ENCODE results near the gene LRRN1. TPM values are rescaled to one million over a fixed set of nuclear protein-coding genes. Genes with fewer than 3 reads are reported as not detected.
A peak's percentile ranks its signal among the peaks of the same experiment; 100 is the strongest.
"Not testable (repeated sequence)": the region's sequence is repeated elsewhere in the genome, so short reads cannot be mapped to it uniquely, and the experiment has no call there.

LRRN1 gene
- total RNA-seq, 1 donor from 2014 or later = 0.44 TPM

DNA sequence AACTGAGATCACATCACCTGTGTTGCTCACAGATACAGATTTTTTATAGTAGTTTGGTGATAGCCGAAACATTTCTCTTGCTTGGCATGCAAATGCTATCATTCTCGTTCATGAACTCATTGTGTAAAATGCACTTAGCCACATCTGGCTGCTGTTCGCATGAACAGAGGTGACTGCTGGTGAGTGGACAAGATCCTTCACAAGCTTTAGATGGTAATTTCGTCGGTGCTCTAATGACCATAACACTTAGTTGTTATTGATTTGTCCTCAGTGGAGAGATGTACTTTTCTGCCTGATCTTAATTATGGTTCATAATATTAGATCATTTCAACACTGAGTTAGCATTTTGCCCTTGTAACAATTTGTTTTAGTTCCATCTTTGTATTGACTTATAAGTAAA lies 13.8 kb downstream of the LRRN1 start:
- no peak for ATAC-seq

DNA sequence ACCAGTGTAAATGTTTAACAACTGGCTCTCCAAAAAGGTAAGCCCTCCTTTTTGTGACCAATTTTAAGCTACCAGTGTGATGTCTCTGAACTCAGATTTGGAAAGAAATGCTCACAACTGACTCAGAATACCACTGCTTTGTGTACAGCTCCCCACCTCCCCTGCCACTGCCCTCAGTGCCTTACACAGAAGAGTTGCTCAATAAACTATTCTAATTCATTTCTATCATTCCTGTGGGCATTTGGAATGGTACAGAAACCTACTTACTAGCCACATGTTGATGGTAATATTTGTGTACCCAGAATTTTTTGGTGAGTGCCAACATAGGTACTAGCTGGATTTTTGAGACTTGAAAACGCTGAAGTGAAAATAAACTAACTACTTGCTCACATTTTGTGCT lies 16.0 kb downstream of the LRRN1 start:
- no peak for ATAC-seq

DNA sequence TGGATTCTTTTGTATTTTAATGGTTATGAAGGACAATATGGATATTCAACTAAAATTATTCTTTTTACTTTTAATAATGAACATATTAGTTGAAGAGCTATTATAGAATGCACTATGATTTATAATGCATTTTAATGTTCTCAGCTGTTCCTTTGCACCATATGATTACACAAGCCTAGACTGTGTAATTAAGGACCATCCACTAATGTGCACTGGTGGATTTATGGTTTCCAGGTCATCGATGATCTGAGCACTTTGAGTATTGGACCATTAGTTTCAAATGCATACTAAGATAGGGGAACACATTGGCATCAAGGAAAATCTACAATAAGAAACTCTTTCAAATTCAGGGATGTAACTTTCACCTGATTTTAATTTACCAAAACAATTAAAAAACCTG lies 16.8 kb downstream of the LRRN1 start:
- ATAC-seq = no peak

DNA sequence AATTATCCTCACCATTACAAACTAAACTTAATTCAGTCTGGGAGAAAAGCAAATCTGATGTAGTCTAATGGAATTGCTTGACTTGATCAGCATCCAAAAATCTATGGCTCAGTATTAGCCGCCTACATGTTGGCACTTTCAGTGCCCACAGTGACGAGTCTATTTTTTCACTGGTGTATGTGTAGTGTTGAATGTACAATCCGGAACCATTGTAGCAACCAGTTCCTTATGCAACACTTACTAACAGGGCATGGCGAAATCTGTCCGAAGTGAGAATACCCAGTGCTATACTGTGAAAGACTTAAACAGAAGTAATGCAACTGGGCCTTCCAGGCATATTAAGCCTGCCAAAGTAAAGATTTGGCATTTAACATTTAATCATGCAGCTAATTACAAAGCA lies 18.6 kb downstream of the LRRN1 start:
- peak; percentile 77 for ATAC-seq

DNA sequence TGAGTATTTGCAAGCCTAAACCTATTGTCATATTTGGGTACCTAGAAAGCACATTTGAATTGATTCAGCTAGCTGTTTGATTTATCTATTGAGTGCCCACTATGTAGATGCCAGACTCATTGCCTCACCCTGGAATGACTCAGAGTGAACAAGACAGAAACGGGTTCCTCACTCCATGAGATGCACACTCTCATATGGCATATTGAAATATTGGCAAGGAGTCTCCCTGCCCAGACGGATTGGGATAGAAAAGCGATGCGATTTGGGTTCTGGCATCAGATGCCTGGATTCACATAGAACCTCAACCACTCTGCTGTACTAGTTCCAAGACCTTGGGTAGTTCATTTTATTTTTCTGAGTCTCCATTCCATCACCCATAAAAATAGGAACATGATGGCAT lies 22.5 kb downstream of the LRRN1 start:
- peak; percentile 62 for ATAC-seq

DNA sequence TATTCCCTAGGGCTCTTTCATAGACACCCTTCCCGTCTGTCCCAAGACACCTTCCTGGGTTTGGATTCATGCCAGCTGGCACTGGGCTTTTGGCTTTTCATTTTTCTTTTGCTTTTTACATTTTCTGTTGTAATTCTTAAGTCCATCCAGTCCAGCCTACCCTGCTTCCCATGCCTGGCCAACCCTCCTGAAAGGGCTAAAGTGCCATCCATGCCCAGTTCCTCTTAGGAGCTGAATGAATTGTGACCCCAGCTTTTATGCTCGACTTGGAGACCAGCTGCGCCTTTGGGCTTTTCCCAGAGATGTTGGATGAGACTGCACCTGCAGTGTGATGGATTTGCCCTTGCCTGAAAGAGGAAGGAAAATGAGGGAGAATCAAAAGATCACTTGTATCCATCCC lies 25.8 kb downstream of the LRRN1 start:
- ATAC-seq = no peak

DNA sequence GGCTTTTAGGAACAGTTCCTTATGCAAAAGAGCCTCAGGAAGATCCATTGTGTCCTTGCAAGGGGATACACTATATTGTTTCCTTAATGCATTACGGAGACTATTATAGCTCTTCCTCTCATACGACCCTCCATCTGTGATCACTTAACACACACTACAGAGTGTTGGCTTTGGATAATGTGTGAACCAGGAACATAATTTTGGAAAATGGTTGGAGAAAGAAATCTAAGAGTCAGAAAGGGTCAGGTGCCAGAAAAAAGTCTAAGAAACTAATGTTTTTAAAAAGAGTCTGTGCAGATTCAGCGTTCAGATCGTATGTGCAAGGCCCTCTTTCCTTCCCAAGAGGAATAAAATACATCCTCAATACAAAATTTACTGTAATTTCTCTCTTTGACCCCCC lies 27.3 kb downstream of the LRRN1 start:
- no peak for ATAC-seq

DNA sequence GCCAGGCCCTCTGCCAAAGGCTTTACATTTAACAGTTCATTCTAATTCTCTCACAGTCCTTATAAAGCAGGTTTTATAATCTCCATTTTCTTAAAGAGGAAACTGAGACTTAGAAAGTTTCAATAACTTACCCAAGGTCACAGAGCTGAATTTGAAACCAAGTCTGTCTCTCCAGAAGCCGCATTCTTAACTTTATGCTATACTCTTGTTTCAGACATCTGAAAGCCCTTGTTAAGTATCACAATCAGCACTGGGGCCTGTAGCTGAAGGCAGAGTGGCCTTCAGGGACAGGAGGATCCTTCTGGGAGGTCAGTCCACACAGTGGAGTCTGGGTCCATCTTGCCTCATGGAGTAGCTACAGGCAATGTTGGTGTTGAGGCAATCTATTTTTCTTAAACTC lies 27.9 kb downstream of the LRRN1 start:
- no peak for ATAC-seq

DNA sequence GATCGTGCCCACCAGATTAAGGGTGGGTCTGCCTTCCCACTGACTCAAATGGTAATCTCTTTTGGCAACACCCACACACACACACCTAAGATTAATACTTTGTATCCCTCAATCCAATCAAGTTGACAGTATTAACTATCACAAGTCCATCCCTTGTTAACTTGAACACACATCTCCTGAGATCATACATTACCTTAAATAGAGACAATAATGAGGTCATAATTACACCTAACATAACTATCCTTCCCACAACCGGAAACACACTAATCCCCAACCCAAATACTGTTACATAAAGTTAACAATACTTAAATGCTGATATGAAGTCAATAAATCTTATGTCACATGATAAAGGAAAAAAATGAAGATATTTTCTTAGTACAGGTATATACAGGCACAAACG lies 29.2 kb downstream of the LRRN1 start:
- ATAC-seq = not testable (repeated sequence)

DNA sequence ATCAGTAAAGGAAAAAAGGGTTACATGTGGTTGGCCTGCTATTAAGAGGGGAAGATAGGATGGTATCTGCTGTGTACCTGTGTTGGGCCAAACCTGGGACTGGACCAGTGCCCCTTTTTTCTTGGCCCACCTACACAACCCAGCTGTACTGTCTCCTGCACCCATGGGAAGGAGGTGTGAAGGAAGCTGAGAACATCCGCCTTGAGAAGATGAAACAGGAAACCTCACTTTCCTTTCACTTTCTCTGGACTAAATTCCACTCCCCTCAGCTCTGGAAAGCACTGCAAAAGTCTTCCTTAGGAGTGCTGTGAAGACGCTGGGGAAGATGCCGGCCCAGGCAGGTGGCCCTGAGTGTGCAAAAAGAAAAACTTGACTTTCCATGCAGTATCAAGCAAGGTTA lies 37.6 kb downstream of the LRRN1 start:
- no peak for ATAC-seq

DNA sequence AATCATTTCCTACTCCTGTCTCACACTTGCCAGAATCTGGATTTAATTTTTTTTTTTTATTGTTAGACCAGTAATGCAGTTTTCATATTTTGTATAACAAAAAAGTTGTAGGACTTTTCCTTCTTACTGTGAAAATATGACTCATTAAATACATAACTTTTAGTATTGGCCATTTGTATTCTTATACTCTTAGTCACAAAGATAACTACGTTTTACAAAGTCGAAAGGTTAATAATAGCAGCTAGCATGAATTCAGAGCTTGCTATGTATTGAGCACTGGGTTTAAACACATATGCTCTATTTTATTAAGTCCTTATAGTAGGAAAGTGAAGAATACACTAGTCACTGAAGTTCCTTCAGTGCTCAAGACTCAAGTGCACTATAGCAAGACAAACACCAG lies 43.1 kb downstream of the LRRN1 start:
- ATAC-seq = no peak

DNA sequence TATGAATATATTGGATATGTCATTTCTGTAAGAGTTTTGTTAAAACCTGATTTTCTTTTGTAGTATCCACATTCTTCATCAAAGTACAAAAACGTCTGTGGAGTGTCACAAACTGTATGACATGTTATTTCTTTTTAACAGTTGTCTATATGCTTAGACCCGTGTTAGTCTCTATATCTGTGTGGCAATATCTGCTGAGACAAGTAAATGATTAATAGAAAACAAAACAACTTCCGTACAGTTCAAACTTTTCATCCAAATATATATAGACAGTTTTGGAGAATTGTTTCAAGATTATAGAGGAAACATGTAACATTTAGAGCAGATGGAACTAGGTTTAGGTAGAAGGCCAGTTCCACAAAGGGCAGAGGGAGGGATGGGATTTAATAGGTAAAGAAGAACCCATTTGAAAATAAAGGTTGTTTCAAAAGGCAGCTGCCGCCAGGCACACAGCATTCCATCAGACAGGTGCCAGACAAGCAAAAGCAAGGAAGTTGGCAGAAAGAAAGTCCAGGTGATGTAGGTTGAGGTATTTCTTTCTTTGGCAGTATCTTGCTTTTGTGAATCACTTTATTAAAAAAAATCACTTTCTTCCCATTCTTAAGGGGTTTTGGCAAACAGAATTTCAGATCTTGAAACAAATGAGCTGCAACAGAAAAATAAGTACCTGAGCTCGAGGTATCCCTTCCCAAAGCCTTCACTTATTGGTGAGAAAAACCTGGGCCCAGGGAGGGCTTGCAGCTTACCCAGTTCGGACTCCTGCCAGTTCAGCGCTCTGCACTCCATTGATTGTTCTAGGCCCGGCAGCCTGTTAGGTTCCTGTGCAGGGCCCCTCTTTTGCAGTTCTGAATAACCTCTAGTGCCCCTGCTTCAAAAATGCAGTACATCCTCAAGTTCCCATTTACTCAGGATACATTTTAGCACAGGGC lies 49.0 kb downstream of the LRRN1 start:
- ATAC-seq = no peak

DNA sequence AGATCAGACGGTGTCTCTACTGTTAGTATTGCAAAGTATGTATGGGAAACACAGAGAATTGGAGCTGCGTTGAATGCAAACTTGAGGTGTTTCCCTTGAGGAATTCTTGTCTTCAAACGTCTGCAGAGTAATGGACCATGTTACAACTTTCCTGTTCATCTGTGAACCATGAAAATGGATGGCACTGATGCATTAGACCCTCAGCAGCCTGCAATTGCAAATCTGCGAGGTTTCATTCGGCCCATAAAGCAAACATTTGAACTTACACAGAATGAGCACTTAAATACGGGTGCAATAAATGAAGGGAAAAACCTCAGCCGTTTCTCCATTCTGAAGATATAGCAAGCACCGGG lies 49.7 kb downstream of the LRRN1 start:
- ATAC-seq = no peak

DNA sequence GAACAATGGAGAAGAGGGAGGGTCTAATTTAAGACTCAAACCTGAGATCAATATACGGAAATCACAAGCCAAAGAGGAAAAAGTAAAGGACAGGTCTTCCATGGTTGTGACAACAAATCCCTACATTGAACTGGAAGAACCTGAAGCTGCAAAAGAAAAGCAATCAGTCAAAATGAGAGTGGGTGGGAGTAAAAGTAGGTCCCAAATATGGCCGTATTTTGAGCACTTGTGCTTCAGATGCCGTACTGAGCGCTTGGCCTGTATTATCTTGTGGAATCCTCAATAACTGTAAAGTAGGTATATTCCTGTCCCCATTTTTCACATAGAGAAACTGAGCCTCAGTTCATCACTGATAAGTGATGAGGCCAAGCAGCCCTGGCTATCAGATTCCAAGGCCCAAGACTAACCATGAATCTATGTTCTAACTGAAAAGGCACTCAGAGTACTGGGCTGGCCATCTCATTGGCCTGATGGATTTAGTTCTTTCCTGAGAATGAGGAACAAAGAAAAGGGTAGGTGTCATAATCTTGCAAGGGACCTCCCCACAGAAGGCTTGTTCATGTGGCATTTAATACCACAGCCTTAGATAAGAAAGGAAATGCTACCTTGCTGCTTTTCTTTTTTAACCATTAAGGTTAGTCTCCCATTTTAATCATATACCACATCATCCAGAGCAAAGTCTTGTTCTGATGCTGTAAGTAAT lies 52.5 kb downstream of the LRRN1 start:
- ATAC-seq = no peak

DNA sequence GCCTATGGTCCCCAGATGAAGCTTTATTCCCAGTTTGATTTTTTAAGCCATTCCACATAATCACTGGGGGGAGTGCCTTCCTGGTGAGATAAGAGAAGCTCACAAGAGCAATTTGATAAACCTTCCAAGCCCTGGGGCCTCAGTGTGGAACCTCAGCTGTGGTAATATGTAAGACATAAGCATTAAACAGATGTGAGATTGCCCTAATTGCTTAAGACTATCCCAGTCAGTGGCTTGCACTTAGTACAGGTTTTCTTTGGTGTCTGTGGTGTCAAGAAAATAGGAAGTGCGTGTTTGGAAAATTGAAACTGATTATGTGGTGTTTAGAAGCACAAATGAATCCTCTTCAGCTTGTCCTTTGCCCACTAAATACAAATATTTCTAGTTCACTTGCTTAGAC lies 54.3 kb downstream of the LRRN1 start:
- no peak for ATAC-seq

DNA sequence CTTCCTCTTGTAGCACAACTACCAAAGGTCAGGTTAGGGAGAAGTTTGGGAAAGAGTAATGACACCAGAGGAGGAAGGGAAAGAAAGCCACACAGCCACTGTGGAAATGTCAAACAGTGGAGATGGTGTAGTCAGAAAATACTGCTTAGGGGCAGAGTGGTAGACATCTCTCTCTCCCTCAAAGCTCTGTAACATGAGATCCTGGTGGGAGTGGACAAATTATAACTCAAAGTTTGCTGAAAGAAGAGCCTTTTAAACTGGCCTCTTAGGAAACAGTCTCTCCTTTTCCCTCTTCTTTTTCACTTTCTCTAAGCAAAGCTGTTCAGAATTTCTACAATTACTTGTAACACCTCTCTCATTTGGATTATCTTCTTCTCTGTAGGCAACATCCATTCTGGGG lies 55.8 kb downstream of the LRRN1 start:
- no peak for ATAC-seq

DNA sequence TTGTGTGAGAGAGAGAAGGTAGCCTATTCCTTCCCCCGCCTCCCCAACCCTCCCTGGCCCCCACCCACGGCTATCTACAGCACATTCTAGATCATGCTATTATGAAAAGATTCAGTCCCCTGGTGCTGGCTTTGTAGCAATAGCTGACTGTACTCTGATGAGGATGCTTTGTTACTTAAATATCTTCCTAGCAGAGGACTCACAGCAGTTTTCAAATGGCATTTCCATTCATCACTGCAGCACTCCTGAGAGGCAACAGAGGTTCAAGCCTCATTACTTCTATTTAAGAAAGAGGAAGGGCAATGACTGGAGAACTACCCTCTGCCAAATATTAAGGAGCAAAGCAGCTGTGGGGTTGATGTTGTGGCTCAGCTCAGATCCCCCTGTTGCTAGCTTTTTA lies 61.0 kb downstream of the LRRN1 start:
- ATAC-seq = no peak

DNA sequence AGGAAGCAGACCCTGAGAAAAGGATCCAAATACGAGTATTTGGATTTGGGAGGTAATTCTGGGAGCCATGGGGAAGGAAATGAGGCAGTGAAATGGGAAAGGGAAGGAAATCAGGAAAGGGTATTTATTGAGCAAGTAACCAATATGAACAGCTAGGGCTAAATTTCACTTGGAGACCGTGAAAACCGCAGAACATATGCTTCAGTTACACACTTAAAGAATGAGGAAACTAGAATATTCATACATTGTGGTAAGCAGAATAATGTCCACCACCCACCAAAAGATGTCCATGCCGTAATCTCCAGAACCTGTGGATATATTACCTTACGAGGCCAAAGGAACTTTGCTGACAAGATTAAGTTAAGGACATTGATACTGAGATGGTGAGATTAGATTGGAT lies 63.3 kb downstream of the LRRN1 start:
- ATAC-seq = no peak

DNA sequence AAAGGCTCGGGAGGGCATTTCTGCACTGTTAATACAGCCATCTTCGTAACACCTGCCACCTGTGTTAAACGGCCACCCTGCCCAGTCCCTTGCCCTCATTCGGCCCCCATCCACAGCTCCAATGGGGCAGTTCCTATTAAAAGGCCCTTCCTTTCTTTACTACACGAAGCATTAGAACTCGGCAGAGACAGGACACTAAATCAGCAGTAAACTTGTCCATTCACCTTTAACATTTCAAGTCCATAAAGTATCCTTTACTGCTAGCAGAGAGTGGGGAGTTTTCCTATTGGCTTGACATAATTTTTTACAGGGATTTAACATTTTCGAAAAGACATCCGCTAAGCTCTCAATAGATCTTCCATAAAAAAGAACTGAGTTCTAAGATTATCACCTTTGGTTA lies 76.3 kb downstream of the LRRN1 start:
- ATAC-seq = no peak

DNA sequence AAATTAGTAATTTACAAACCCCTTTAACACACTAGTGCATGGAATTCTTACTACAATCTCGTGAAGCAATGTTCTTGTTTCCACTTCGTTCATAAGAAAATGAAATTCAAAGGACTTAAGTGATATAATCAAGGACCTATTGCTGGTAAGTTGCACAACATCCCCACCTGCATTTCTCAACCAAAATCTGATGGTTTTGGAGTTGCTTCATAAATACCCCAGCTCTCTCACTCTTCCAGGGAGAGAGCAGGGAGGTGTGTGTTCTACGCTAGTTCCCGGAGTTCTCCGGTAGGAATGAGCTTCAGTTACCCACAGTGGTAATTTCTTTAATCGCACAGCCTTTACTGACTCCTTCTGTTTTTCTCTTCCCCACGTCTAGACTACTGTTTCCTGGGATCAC lies 81.8 kb downstream of the LRRN1 start:
- ATAC-seq = no peak

DNA sequence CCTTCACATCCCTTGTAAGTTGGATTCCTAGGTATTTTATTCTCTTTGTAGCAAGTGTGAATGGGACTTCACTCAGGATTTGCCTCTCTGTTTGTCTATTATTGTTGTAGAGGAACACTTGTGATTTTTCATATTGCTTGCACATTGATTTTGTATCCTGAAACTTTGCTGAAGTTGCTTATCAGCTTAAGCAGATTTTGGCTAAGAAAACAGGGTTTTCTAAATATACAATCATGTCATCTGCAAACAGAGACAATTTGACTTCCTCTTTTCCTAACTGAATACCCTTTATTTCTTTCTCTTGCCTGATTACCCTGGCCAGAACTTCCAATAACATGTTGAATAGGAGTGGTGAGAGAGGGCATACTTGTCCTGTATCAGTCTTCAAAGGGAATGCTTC lies 88.1 kb downstream of the LRRN1 start:
- ATAC-seq = not testable (repeated sequence)

DNA sequence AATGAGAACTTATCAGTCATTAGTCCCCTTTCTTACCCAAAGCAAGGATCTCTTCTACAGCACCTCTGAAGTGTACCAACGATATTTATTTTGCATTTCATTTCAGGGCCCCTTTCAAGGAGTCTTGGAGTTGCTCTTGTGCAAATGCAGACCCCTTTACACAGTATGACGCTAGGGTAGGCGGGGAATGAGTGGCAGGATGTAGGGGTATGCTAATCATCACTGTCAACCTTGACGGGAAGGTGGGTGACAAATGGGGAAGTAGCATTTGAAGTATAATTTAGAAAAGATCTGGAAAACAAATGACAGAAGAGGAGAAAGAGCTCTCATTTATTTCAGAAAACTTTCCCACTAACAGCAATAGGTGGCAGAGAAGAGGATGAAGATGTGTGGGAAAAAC lies 94.4 kb downstream of the LRRN1 start:
- ATAC-seq = no peak
